ENCODE data around the gene SMIM35.

DNA sequence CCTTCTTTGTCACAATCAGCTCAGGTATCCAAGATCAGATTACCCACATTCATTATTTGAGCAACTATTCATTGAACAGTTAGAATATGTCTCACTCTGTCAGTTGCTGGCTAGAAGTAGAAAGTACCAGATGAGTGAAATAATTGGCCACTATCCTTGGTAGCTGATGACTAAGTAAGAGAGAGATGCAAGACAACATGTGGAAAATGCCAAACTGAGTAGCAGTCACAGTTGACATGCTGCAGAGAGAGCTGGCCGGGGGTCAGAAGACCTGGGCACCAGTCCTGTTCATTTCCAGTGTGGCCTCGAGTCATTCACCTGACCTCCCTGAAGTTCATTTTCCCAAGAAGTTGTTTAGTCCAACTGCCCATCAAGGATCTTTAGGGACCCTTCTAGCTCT is 22.5 kb upstream of the SMIM35 start:
- TF ChIP-seq, protein P1, sequence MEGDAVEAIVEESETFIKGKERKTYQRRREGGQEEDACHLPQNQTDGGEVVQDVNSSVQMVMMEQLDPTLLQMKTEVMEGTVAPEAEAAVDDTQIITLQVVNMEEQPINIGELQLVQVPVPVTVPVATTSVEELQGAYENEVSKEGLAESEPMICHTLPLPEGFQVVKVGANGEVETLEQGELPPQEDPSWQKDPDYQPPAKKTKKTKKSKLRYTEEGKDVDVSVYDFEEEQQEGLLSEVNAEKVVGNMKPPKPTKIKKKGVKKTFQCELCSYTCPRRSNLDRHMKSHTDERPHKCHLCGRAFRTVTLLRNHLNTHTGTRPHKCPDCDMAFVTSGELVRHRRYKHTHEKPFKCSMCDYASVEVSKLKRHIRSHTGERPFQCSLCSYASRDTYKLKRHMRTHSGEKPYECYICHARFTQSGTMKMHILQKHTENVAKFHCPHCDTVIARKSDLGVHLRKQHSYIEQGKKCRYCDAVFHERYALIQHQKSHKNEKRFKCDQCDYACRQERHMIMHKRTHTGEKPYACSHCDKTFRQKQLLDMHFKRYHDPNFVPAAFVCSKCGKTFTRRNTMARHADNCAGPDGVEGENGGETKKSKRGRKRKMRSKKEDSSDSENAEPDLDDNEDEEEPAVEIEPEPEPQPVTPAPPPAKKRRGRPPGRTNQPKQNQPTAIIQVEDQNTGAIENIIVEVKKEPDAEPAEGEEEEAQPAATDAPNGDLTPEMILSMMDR (IDR thresholded peaks at IDR 0.05): no peak
- no peak for TF ChIP-seq POLR2A (IDR thresholded peaks at IDR 0.05)
